H1 (cell line): ENCODE data around the gene GPR179. TPM values are rescaled to one million over a fixed set of nuclear protein-coding genes. Genes with fewer than 3 reads are reported as not detected.

Experiments
- FOSL1 ChIP-seq: IDR thresholded peaks from 2 replicates; pipeline ENCODE4 v1.6.1; 2011; ENCODE audit warnings: mild to moderate bottlenecking, low read depth, low read length, moderate library complexity; ENCODE audit not compliant: insufficient read depth
- POLR2AphosphoS5 ChIP-seq: IDR thresholded peaks from 2 replicates; pipeline ENCODE4 v1.6.1; 2011; ENCODE audit warnings: low read depth, low read length
- RBBP5 ChIP-seq: IDR thresholded peaks from 2 replicates; pipeline ENCODE4 v1.7.1; 2012; ENCODE audit warnings: low read depth, mild to moderate bottlenecking, inconsistent platforms, low read length, moderate library complexity, borderline replicate concordance
- polyA plus RNA-seq, 7 experiments: library from polyadenylated mRNA; depleted of rRNA in 3 of 7; stranded (reverse) in 5 of 7; unstranded in 2 of 7; fragments of >200 nt in 5 of 7; fragments of 200-250 nt in 2 of 7; gene quantifications; 1 replicate in 5 of 7; 2 replicates in 1 of 7; 4 replicates in 1 of 7; pipeline versions ENCODE4 v1.2.1 to v1.2.3, GENCODE V29; 2011 to 2013; ENCODE audit warnings: missing spikeins in 2 of 7, mixed read lengths in 2 of 7
- total RNA-seq: library from RNA; stranded (reverse); fragmentation: NEBNext Ultra II Directional; extraction: Animal tissue kit (Norgen Biotek cat#: 25700); gene quantifications from 2 replicates; pipeline ENCODE4 v1.2.1, GENCODE V29; 2021

The GPR179 gene
- total and polyA plus RNA-seq, 2 of the 8 experiments (the other 6 are each of a cell fraction or from before 2014, with no cell fraction given): 0.02 to 0.07 TPM

- TF ChIP-seq POLR2AphosphoS5 (no peak), FOSL1 (no peak), RBBP5 (no peak)
These were observed 15.1 kb downstream of the GPR179 start (continued) for GRCh38 chr17:38328620-38329019.
